Embryonic facial prominence (tissue), 1 donor: ENCODE measurements around the gene POLR2J.
"Not testable (repeated sequence)": the region's sequence is repeated elsewhere in the genome, so short reads cannot be mapped to it uniquely, and the experiment has no call there.

ENCODE experiments used
- DNase-seq: peaks from one replicate; pipeline ENCODE4 v3.0.0-alpha.2; 2016; ENCODE audit errors: extremely low spot score

The POLR2J gene

GRCh38 chr7:102494473-102495149 lies 15.9 kb upstream of the POLR2J start:
- not testable (repeated sequence) for DNase-seq

- not testable (repeated sequence) for DNase-seq
Observed at GRCh38 chr7:102494026-102494425, 15.3 kb upstream of the POLR2J start.

GRCh38 chr7:102493220-102493935 lies 14.7 kb upstream of the POLR2J start:
- DNase-seq, result not testable (repeated sequence)

- not testable (repeated sequence) for DNase-seq
Observed at GRCh38 chr7:102490529-102491075, 11.9 kb upstream of the POLR2J start.

- not testable (repeated sequence) for DNase-seq
Observed at GRCh38 chr7:102484317-102484716, 5.6 kb upstream of the POLR2J start.

- DNase-seq, result not testable (repeated sequence)
Observed at GRCh38 chr7:102481962-102482361, 3.2 kb upstream of the POLR2J start.

GRCh38 chr7:102479982-102480637 lies 1.4 kb upstream of the POLR2J start:
- not testable (repeated sequence) for DNase-seq

- DNase-seq, result not testable (repeated sequence)
Observed at GRCh38 chr7:102479209-102479584, 475 bp upstream of the POLR2J start.

GRCh38 chr7:102474736-102475435 lies 3.8 kb downstream of the POLR2J start:
- DNase-seq, result not testable (repeated sequence)

- not testable (repeated sequence) for DNase-seq
Observed at GRCh38 chr7:102474116-102474515, 4.6 kb downstream of the POLR2J start.

- DNase-seq, result no peak
Observed at GRCh38 chr7:102473271-102473991, 5.3 kb downstream of the POLR2J start.

- no peak for DNase-seq
Observed at GRCh38 chr7:102472126-102473041, 6.3 kb downstream of the POLR2J start.

GRCh38 chr7:102471791-102472125 lies 7.0 kb downstream of the POLR2J start:
- DNase-seq, result no peak

GRCh38 chr7:102469972-102470825 lies 8.5 kb downstream of the POLR2J start:
- DNase-seq, result no peak

GRCh38 chr7:102469351-102469971 lies 9.3 kb downstream of the POLR2J start:
- no peak for DNase-seq

- DNase-seq, result no peak
Observed at GRCh38 chr7:102468478-102469350, 10.0 kb downstream of the POLR2J start.

GRCh38 chr7:102467581-102468477 lies 10.9 kb downstream of the POLR2J start:
- DNase-seq, result no peak
